Activated naive CD4-positive, alpha-beta T cell treated with anti-CD3 and anti-CD28 coated beads, Interleukin-2, amount 50 U/mL, for 72 hours (primary cell): ENCODE measurements around the gene MYO1E. TPM values are rescaled to one million over a fixed set of nuclear protein-coding genes. Genes with fewer than 3 reads are reported as not detected.
A peak's percentile ranks its signal among the peaks of the same experiment; 100 is the strongest.

ENCODE experiments used
- ATAC-seq, 2 donors: fragments of 150-1000 bp; cut with Tn5 transposase; 2 replicates each; pipeline ENCODE4 v1.10.0; 2021; ENCODE audit warnings: mild to moderate bottlenecking in 2 of 2, moderate library complexity in 2 of 2
- DNase-seq, 2 donors: peaks; one replicate each; pipeline ENCODE4 v3.0.0; 2021 to 2022; ENCODE audit warnings: low spot score in 2 of 2
- H3K27ac Mint-ChIP-seq, 2 donors: one replicate each; pipeline ENCODE4 v1.8.0; 2022; ENCODE audit warnings: mild to moderate bottlenecking in 2 of 2, mixed read lengths in 2 of 2
- H3K36me3 Mint-ChIP-seq, 2 donors: one replicate each; pipeline ENCODE4 v1.8.0; 2022; ENCODE audit warnings: mixed read lengths in 2 of 2
- H3K9me3 Mint-ChIP-seq, 2 donors: one replicate each; pipeline ENCODE4 v1.8.0; 2022; ENCODE audit warnings: mixed read lengths in 2 of 2
- total RNA-seq, 2 donors: library from RNA; stranded (reverse); gene quantifications; one replicate each; pipeline ENCODE4 v1.2.3, GENCODE V29; 2022

The MYO1E gene
- total RNA-seq, 2 donors from 2014 or later: 2.1 to 42.0 TPM

DNA sequence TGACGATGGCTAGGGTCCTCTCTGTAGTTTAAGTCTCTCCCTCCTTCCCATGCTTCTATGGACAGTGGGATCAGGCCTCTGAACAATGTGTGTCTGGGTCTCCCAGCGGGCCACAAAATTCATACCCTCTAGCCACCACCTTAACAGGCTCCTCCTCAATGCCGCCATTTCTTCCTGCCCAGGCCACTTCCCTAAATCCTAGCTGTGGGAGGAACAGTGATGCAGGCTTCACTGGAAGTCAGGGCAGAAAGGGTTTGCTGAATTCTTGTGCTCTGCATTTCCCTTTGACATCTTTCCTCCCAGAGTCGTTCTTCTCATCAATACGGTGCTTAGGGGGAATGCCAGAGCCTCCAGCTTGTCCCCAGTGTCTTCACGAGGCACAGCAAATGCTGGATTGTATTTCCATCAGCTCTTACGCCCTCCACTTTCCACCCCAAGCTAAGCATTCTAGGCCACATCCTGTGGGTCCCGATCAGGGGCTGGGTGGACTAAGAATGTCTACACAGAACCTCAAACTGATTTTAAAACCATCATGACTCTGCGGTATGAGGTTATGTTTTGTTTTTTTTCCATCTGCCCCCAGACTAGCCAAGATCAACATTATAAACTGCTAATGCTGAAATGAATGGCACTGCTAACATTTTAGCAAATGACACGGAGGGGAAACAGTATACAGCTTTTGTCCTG, 177.9 kb downstream of the MYO1E start:
- no peak for ATAC-seq
- DNase-seq: no peak
- Mint-ChIP-seq H3K9me3 (no peaks in the 10 kb centered on the region), H3K36me3 (no peaks in the 10 kb centered on the region), H3K27ac (no peak overlapping the region)

GRCh38 chr15:59191855-59192237, 180.8 kb downstream of the MYO1E start:
- H3K27ac Mint-ChIP-seq: no peak overlapping the region
- DNase-seq (no peak), ATAC-seq (no peak)
- no peaks in the 10 kb centered on the region for H3K36me3 Mint-ChIP-seq
- H3K9me3 Mint-ChIP-seq: no peaks in the 10 kb centered on the region

DNA sequence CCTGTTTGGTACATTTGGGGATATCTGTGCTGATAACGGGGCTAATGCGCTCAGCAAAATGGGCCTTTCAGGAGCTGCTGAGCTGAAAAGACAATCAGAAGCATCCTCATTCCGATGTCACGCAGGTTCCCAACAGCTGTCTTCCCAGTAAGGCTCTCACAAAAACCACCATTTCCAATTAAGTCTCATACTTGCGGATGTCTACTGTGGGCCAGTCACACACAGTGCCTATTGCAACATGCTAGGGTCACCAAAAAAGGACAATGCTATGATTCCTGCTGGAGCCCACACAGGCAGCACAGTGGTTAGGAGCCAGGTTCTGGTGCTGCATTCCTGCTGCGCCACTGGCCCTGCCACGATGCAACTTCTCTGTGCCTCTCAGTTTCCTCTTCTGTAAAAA, 182.4 kb downstream of the MYO1E start:
- ATAC-seq: no peak
- no peak for DNase-seq
- no peaks in the 10 kb centered on the region for H3K9me3 Mint-ChIP-seq
- no peaks in the 10 kb centered on the region for H3K36me3 Mint-ChIP-seq
- no peak overlapping the region for H3K27ac Mint-ChIP-seq

DNA sequence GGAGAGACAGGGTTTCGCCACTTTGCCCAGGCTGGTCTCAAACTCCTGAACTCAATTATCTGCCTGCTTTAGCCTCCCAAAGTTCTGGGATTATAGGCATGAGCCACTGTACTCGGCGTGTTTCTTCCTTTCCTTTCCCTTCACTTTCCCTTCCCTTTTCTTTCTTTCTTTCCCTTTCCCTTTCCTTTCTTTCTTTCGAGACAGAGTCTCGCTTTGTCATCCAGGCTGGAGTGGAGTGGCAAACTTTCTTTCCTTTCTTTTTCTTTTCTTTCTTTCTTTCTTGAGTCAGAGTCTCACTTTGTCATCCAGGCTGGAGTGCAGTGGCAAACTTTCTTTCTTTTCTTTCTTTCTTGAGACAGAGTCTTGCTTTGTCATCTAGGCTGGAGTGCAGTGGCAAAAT, 183.4 kb downstream of the MYO1E start:
- Mint-ChIP-seq H3K9me3 (no peaks in the 10 kb centered on the region), H3K36me3 (no peaks in the 10 kb centered on the region), H3K27ac (no peak overlapping the region)
- DNase-seq (no peak), ATAC-seq (no peak)

- Mint-ChIP-seq H3K36me3 (peaks cover 3% of the 10 kb centered on the region in 2 donors), H3K27ac (no peak overlapping the region), H3K9me3 (peaks cover 0 to 1% of the 10 kb centered on the region in 2 donors)
- no peak for DNase-seq
- ATAC-seq: no peak
Observed at GRCh38 chr15:59186501-59186900, 186.2 kb downstream of the MYO1E start.

GRCh38 chr15:59185725-59186124, 186.9 kb downstream of the MYO1E start:
- Mint-ChIP-seq H3K36me3 (peaks cover 10% of the 10 kb centered on the region in 2 donors), H3K9me3 (peaks cover 5 to 6% of the 10 kb centered on the region in 2 donors), H3K27ac (no peak overlapping the region)
- no peak for ATAC-seq
- DNase-seq: no peak

DNA sequence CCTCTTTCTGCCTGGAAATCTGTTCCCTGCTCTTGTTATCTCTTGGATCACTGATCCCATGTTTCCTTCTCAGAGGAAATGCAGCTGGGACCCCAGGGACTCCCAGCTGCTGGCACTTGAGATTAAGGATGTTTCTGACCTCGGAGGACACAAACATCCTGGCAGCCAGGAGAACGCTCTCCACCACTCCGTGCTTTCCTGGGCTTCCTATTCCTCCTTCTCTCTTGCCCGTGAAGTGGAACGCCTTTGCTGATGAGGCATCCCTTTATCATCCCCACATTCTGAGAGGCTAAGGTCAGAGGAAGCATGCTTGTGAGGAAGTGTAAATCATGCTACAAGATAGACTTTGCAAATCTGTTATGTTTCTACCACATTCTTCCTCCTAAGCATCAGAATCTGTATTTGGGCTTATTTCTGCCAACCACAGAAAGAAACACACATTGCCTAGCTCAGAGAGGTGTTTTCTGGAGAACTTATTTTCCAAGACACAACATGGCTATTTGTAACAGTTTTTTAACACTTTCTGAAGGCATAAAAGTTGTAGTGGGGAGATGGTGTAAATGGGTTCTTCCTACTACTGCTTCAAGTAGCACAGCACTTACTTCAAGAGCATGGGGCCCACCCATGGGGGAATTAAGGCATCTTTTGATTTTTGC, 191.6 kb downstream of the MYO1E start:
- Mint-ChIP-seq H3K9me3 (peaks cover 5 to 6% of the 10 kb centered on the region in 2 donors), H3K27ac (no peak overlapping the region), H3K36me3 (peaks cover 10% of the 10 kb centered on the region in 2 donors)
- ATAC-seq (no peak), DNase-seq (no peak)

DNA sequence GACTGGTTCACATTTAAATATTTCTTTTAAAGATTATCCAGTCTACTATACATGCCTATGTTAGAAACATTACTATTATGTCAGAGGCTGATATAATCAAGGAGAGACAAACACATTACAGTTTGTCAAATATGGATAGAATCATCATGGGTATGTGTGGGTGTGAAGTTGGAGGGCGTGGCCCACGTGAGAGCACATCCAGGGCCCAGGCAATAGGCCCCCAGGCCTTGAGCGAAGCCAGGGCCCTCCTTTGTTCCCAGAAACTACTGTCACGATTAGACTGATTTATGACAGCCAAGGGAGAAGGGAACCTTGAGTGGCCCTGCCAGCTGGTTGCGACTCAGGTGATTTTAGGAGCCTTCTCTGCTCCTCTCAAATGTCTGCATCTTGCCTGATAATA, 193.0 kb downstream of the MYO1E start:
- Mint-ChIP-seq H3K9me3 (peaks cover 5 to 6% of the 10 kb centered on the region in 2 donors), H3K36me3 (peaks cover 10% of the 10 kb centered on the region in 2 donors), H3K27ac (no peak overlapping the region)
- DNase-seq: no peak
- no peak for ATAC-seq

- peaks cover 10% of the 10 kb centered on the region in 2 donors for H3K36me3 Mint-ChIP-seq
- peaks cover 5 to 6% of the 10 kb centered on the region in 2 donors for H3K9me3 Mint-ChIP-seq
- H3K27ac Mint-ChIP-seq: no peak overlapping the region
- ATAC-seq (no peak), DNase-seq (no peak)
Observed at GRCh38 chr15:59178151-59178695, 194.4 kb downstream of the MYO1E start.

DNA sequence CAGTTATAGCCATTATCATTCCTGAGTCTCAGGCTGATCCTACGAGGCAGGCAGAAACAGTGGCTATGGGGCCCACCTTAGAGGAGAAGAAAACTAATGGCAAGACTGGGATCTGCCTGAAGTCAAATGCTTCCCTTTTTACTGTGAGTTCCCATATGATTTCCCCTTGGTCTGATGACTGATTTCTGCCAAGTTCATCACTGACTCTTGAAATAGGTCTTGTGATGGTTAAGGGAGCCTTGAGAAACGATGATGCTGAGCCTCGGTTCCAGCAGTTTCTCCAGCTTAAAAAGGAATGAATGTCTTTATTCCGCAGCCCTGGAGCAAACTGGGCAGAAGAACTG, 195.4 kb downstream of the MYO1E start:
- Mint-ChIP-seq H3K36me3 (peaks cover 10% of the 10 kb centered on the region in 2 donors), H3K9me3 (peaks cover 5 to 6% of the 10 kb centered on the region in 2 donors), H3K27ac (no peak overlapping the region)
- ATAC-seq (no peak), DNase-seq (no peak)

DNA sequence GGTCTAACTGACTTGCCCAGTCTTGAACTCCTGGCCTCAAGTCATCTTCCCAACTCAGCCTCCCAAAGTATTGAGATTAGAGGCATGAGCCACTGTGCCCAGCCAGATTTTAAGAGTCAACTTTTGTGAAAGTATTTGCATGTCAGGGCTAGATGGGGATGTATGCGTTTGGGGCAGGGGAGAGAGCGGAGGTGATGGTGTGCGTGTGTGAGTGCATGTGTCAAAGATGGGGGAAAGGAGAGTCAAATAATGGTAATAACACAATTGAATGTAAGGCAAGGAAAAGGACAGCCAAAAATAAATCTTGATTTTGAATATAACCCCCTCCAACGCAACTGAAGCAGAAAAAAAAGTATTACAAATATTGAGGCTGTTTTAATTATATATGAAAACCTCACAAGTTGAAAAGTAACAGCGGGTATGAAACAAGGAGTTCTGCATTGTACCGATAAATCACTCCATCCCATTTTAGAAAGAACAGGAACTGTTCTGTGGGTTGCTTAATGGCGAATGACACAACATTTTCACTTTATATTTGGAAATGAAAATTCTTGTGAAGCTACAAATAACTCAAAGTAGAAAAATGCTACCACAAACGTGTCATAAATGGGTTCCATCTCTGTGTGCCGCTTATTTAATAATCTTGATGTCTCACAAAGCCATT, 195.9 kb downstream of the MYO1E start:
- Mint-ChIP-seq H3K36me3 (peaks cover 10% of the 10 kb centered on the region in 2 donors), H3K27ac (no peak overlapping the region), H3K9me3 (peaks cover 5 to 6% of the 10 kb centered on the region in 2 donors)
- ATAC-seq (no peak), DNase-seq (no peak)

DNA sequence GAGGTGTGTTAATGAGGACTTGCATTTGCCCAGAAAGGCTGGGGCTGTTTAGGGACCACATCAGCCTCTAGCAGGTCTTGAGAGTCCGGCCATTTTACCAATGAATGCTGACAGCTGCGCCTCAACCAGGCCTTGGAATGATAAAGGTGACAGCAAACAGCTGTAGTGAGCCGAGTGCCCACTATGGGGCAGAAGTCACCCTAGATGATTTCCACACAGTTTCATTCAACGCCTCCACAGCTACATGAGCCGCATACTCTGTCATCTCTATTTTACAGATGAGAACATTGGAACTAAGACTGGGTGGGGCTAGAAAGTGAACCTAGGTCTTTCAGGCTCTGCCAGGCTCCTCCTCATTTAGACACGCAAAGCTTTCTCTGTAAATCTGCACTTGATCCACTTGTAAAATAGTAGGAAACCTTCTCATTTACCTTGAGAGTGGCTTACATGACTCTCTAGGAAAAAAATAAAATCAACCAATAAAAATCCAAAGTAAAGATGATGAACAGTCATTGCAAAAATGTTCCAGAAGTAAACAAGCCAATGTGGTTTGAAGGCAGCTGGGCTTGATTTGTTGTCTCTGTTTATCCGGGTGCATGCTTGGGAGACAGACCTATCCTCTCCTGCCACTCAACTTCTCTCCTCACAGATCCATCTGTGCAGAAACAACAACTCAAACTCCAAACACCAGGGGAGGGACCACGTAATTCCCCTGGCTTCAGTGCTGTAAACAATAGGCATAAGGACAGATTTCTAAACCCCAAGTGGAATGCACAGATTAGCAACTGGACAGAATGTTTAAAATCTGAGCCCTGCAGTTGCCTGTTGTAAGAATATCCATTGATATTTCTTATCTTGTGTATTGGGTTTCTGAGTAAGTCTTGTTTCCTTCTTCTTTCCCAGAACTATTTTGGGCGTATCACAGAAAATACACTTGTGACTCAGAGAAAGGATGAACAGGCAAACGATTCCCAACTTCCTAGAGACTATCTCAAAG, 197.5 kb downstream of the MYO1E start:
- Mint-ChIP-seq H3K36me3 (no peaks in the 10 kb centered on the region), H3K9me3 (no peaks in the 10 kb centered on the region), H3K27ac (no peak overlapping the region)
- ATAC-seq: peak; percentile 61 to 80
- DNase-seq: peak in 1 of 2 donors; percentile 17

DNA sequence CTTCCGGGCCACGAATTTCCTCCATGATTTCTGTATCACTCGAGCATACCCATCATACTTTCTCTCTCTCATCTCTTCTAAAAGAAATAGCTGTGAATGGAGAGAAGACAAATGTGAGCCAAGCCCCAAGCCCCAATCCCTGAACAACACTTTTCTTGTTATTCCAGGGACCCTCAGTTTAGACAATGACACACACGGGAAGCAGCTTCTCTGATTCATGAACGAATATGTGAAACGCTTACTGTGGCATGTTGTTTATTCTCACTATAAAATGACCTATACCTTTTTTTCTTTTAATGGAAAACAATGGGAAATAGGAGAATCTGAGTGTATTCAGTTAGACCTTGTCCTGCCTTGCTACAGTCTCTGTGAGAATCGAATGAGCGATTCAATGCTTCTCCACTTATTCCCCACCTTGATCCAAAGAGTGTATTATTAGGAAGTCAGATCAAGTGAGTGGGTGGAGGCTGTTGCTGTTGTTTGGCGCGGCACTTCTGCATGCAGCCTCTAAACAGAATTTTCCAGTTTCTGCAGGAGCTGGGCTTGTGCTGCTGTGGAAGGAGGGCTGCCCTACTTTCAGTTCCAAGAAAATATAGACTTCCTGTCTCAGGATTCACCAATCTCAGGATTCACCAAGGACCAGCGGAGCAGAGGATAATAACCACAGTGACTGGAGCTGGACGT, 198.4 kb downstream of the MYO1E start:
- no peak overlapping the region for H3K27ac Mint-ChIP-seq
- DNase-seq (no peak), ATAC-seq (no peak)
- H3K36me3 Mint-ChIP-seq: no peaks in the 10 kb centered on the region
- no peaks in the 10 kb centered on the region for H3K9me3 Mint-ChIP-seq

DNA sequence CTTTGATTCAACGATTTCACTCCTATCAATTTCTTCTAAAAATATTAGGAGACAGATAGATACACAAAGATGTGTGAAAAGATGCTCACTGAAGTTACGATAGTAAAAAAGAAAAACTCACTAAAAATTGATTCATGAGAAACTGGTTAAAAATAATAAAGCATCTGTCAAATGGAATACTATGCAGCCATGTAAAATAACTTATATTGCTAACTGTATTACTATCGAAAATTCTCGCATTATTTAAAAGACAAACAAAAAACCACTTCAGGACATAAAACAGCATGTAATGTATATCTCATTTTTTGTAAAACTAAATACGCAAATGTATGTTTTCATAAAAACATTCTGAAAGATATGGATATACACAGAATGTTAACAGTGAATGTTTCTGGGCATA, 199.5 kb downstream of the MYO1E start:
- Mint-ChIP-seq H3K36me3 (no peaks in the 10 kb centered on the region), H3K27ac (no peak overlapping the region), H3K9me3 (no peaks in the 10 kb centered on the region)
- no peak for ATAC-seq
- DNase-seq: no peak

GRCh38 chr15:59172289-59172901, 200.3 kb downstream of the MYO1E start:
- no peak overlapping the region for H3K27ac Mint-ChIP-seq
- ATAC-seq: no peak

DNA sequence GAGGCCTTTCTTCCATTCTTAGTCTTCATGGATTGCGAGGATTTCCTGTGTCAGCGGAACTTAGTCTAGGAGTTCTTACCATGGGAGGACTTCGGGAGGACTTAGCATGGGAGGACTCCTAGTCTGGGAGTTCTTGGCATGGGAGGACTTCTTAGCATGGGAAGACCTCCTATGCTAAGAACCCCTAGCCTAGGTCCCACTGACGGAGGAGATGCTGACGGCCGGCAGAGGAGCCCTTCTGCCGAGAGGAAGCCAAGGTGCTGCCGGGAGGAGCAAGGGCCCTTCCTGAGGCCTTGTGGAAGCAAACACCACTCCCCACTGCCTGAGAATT, 201.6 kb downstream of the MYO1E start:
- no peak overlapping the region for H3K27ac Mint-ChIP-seq
- no peak for DNase-seq
- no peak for ATAC-seq
- H3K9me3 Mint-ChIP-seq: no peaks in the 10 kb centered on the region
- H3K36me3 Mint-ChIP-seq: no peaks in the 10 kb centered on the region

More at GRCh38 chr15:59172289-59172901, 200.3 kb downstream of the MYO1E start:
- H3K9me3 Mint-ChIP-seq: no peaks in the 10 kb centered on the region
- H3K36me3 Mint-ChIP-seq: no peaks in the 10 kb centered on the region
- DNase-seq: no peak
